Measurements from ENCODE around the gene PLEKHH2.

- TF ChIP-seq POLR2AphosphoS5 (IDR thresholded peaks at IDR 0.05; ENCODE audit: low read depth) = no peak
- TF ChIP-seq CTCF (IDR thresholded peaks at IDR 0.05; ENCODE audit: insufficient read depth, low read length) = no peak
Measured at GRCh38 chr2:43692428-43692994, 55.5 kb downstream of the PLEKHH2 start.

All from HL-60 (cell line).